Esophagus muscularis mucosa (tissue), 4 donors: ENCODE results near the gene VEPH1.

Experiments used
- CTCF ChIP-seq, 3 experiments: fragments of 200-600 bp in 2 of 3; fragments of 450-650 bp in 1 of 3; sonication (generic) in 2 of 3; IDR thresholded peaks; one replicate each; pipeline ENCODE4 v1.5.1; 2017 to 2019; ENCODE audit warnings: antibody characterized with exemption in 3 of 3, mild to moderate bottlenecking in 2 of 3, moderate library complexity in 1 of 3
- EP300 ChIP-seq: sonication (generic); formaldehyde crosslinking; IDR thresholded peaks from one replicate; pipeline ENCODE4 v1.6.1; 2017; ENCODE audit warnings: antibody characterized with exemption
- POLR2A ChIP-seq: fragments of 450-650 bp; IDR thresholded peaks from one replicate; pipeline ENCODE4 v1.6.1; 2017; ENCODE audit warnings: antibody characterized with exemption, moderate library complexity, mild to moderate bottlenecking, low read depth
- POLR2AphosphoS5 ChIP-seq, 2 donors: sonication (generic); formaldehyde crosslinking; IDR thresholded peaks; one replicate each; pipeline ENCODE4 v1.6.1; 2017; ENCODE audit warnings: antibody characterized with exemption in 2 of 2

GRCh38 chr3:157464321-157464720, 38.9 kb downstream of the VEPH1 start:
- TF ChIP-seq POLR2A: no peak
- no peak for TF ChIP-seq CTCF (IDR thresholded peaks at IDR 0.05)
- TF ChIP-seq POLR2AphosphoS5 (IDR thresholded peaks at IDR 0.05): no peak
- TF ChIP-seq EP300: no peak
